GM18867 (cell line): ENCODE measurements around the gene ENC1.
A peak's percentile ranks its signal among the peaks of the same experiment; 100 is the strongest.

Experiments used
- ATAC-seq: cut with Tn5 transposase; IDR thresholded peaks from one replicate; pipeline ENCODE4 v1.9.1; 2021; ENCODE audit warnings: mild to moderate bottlenecking, moderate library complexity; ENCODE audit not compliant: unreplicated experiment

The ENC1 gene

DNA sequence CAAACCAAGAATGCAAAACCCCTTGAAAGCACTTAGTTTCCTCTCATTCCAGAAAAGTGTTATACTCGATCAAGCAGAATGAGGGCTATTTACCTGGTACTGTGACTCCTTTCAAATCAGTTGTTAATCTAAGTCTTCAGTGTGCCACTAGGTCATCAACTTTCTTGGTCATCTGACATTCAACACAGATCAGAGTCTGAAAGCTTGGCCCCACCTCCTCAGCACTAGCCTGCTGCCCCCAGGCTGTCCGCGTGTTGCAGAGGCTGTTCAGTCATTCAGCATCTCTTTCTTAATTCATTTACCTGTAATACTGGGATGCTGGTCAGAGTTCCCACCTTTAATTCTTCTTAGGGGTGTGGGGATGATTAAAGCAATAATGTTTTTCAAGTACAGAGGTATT is 28.5 kb downstream of the ENC1 start:
- no peak for ATAC-seq

DNA sequence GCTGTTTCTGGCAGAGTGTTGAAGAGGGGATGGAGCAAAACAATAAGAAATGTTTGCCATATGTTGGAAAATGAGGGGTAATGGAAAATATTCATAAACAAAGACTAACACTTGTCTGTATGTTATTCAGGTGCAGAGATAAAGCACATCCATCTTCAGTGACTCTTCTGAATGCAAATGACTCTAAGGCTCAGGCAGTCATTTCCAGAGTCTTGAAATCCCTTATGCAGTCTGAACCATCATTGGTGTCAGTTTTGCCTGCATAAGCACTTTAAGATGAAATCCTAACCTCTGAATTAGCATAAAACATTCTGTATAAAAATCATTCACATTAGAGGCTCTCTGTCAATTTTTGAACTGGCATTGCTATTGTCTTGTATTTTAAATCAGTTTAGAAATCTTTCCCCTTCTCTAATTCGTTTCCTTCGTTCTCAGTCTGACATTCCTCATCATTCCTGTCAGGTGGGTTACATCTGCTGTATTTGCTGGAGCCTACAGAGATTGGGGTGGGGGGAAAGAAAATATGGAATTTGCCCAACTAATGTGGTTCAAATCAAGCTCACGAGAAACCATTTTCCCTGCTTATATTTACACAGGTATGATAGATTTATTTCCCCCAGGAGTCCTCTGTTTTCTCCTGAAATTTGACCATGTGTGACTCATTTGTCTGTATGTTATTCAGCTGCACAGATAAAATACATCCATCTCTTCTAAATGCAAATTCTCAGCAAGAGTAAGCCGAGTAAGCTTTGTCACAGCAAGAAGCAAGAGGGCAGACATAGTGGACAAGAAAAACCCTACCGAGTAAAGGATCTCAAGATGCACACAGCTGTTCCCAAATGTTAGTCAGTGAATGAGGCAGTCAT is 31.6 kb downstream of the ENC1 start:
- ATAC-seq = no peak

DNA sequence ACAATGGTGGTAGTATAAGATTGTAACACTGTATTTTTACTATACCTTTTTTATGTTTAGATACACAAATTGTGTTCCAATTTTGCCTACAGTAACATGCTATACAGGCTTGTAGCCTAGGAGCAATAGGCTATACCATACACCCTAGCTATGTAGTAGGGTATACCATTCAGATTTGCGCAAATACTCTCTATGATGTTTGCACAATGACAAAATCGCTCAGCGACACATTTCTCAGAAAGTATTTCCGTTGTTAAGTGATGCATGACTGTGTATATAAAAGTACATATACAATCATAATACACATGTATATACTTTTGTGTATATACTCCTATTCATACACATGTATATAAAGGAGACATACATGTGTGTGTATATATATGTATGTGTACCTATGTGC is 34.8 kb downstream of the ENC1 start:
- ATAC-seq = no peak

DNA sequence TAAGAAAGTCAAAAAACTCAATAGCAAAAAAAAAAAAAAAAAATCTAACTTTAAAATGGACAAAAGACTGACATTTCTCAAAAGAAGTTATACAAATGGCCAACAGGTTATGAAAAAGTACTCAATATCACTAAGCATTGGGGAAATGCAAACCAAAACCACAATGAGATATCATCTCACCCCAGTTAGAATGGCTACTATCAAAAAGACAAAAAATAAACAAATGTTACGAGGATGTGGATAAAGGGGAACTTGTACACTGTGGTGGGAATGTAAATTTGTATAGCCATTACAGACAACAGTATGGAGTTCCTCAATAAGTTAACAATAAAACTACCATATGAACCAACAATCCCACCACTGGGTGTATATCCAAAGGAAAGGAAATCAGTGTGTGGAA is 37.2 kb downstream of the ENC1 start:
- no peak for ATAC-seq

DNA sequence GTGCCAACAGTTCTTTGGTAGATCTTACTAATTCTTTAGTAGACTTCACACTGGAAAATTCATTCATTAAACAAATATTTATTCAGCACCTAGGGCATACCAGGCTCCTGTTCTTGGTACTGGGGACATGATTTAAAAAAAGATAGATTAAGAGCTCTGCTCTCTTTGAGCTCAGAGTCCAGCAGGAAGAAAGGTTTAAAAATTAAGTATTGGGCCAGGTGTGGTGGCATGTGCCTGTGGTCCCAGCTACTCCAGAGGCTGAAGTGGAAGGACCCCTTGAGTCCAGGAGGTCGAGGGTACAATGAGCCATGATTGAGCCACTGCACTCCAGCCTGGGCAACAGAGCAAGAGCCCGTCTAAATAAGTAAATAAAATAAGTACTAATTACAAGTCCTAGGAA is 41.4 kb downstream of the ENC1 start:
- ATAC-seq = no peak

DNA sequence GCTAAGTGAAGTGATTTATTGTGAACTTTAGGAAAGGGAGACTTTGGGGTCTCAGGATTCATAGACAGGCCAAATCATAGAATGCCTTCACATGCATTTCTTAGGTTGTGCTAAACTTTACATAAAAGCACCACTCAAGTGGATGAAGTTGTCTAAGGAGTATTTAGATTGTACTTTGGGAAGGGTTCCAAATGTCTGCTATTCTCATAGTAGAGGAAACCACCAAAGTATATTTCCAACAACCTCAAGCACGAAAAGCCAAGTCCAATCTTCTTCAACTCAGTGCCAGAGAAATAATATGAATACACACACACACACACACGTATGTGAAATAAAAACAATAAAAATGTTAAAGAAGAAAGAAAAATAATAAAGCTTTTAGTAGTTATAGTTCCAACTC is 41.8 kb downstream of the ENC1 start:
- no peak for ATAC-seq

DNA sequence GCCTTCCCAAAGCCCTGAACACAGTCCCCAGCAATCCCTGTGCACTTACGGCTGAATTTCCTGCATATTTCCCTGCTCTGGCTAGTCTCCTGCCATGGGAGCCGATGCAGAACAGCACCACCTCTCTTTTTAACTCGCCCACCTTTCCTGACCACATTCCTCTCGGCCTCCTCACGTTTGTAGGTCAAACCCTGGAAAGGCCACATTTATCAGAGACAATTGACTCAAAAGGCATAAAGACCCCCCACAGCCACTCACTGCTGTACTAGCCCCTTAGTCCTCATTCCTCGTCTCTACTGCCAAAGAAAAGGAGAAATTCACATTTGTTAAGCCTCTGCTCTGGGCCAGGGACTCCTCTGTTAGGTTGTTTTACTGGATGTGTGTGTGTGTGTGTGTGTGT is 43.6 kb downstream of the ENC1 start:
- no peak for ATAC-seq

DNA sequence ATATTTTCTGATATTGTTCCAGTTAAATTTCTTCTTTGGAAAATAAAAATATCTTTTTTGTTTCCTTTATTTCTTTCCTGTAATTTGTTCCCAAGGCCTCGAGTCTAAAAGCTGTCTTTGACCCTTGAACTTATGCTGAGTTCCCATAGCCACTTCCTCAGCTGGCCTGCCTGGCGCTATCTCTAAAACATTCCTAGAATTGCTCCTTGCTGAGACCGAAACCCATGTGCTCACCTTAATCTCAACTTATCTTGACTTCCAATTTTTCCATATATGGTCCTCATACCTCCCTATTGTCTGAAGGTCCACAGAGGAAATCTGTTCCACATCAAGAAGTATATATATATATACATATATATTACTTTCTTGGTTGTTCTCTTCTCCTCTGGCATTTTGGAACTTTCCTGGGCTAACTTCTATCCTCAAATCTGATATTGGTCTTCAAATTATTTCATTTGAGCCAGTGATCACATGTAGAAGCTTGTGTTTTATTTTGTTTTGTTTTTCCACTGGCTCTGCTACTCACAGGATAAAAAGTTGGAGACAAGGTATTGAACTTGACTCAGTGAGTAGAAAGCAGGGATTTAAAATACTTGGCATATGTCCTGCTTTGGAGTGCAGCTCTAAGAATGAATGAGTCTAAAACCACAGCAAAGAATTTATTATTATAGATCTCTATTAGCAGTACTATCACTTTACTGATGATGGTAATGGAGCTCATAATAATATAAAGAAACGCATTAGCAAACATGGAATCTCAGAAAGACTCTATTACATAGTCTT is 45.2 kb downstream of the ENC1 start:
- no peak for ATAC-seq

DNA sequence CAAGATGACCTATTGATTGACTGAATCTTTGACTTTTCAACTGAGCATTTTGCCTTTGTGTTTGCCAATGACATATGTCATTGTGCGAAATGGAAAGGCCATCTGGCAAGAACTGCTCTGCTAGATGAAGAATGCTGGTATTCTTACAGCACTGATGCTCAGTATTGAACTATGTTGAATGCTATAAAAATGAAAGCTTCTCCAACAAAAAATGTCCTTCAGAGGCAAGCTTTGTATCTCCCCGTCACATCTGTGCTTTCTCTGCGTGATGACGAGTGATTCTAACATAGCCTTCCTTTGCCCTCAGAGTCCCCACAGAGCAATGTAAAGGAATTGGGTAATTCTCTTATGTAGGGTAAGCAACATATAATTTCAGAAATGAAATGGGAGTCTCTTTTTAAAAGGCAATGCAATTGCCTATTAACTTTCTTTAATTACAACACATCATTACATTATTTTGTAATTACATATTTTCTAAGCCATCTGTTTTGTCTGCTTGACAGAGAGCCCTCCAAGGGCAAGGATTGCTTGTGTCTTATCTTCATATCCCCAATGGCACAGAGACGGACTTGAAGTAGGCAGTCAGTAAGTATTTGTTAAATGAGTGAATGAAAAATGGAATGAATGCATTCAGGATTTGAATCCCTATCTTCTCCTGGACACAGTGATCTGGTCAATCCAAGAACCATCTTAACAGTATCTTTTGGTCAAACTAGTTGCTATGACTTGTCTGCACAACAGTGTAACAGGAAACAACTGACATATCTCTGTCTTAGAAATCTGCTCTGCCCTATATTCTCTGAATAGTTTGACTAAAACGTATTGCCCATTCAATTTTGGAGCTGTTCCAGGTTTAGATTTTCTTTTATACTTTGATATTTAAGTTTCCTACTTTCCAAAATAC is 46.1 kb downstream of the ENC1 start:
- no peak for ATAC-seq

DNA sequence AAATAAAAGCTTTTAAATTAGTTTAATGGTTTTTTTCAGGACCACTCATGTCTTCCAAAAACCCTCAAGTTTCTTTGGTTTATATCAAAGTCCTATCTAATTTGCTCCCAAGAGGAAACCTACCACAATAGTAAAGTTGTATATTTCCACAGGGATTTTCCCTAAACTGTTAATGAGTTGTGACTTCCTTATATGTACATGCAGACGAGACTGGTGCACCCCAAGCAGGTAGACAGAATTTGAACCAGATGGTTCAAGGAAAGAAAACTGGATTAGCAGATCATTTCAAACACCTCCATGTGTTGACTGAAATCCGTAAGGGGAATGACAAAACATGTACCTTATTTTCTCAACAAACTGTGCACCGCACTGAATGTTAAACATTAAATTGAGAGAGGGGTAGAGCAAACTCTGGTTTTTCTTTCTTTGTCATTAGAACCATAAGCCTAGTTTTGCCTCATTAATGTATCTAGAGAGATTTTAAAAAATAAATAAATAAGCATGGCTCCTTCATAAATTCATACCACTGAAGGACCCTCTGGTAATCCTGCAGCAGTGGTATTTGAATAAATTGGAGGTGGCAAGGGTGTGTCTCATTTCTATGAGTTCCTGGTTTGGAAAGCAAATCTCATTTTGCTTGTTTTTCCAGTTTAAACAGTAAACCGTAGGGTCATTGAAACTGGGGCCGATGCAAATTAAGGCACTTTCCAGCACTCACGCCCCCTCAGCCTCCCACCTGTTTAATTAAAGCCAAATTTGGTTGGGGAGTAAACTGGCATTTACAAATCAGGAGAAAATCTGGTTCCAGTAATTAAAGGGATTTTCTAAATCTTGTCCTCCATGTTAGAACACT is 51.1 kb downstream of the ENC1 start:
- ATAC-seq = no peak

DNA sequence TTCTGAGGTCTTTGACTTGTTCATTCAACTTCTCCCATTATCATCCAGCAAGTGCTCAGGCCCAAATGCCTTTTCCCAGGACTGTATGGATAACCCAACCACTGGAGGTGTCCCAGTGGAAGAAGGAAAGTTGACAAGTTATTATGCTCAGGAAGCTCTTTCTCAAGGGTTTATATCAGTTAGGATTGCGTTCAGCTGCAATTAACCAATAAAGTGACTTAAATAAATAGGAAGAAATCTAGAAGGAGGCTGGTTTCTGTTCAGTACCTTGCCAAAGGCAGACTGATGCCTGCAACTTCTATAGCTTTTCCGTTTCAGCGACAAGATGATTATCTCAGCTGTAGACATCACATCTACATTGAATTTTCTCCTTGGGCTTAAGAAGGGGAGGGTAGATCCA is 52.1 kb downstream of the ENC1 start:
- no peak for ATAC-seq

DNA sequence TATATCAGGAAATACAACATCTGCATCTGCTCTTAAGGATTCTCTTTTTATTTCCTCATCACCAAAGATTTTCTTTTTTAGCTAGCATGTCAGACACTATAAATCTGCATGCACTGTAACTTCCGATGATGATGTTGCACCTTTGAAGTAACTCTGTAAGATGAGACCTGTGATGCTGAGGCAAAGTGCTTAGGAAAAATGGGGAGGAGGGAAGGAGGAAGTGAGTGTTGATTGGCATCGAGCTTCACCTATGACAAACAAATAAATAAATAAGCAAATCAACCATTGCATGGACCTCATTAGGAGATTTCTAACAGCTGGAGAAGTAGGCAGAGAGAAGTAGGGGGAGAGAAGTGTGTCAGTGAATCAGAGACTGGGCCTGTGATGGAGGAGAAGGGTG is 52.6 kb downstream of the ENC1 start:
- ATAC-seq = no peak

DNA sequence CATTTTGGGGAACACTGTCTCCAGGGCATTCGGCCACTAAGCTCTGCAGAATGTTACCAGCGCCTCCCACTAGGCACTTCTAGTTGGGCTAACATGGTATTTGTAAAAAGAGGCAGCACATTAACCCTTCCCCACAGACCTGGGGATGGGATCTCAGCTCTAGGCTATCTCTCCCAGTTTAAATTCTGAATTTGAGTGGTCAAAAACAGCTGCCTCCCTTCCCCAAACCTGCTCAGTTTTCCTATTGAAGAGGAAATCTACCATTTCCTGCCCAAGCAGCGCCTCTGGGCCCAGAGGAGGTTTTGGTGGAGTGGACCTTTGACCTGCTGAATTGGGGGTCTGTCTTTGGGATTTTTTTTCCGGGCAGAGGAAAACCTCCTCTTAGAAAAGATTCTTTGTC is 53.2 kb downstream of the ENC1 start:
- ATAC-seq = no peak

DNA sequence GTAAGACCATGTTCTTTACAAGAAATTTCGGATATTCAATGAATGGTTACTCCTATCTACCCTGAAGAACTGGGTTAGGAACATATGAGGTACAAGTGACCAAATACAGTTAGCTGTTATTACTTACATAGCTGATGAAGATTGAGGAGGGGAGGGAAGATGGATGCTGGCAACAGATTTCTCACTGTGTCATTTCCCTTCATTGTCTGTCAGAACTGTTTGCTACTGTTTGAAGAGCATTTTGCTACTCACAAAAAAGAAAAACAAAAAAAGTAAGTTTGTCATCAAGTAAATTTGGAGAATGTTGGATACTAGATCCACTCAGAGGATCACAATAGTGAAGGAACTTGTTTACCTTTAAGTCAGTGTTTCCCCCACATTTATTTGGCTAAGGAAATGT is 53.7 kb downstream of the ENC1 start:
- no peak for ATAC-seq

DNA sequence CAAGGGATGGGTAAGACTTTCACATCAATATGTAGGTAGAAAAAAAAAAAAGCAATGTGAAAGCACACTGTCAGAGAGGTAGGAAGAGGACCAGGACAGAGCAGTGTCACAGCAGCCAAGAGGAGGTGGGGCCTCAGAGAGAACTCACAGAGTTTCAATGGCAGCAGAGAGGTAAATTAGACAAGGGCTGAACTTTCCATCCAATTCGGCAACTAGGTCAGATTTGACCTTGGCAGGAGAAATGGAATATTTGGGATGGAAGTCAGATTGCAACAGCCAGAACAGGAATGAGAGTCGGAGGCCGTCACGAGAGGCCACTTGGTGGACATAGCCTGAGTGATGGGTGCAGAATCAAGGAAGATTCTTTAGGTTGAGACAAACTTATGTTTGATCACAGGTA is 57.7 kb downstream of the ENC1 start:
- ATAC-seq = no peak

DNA sequence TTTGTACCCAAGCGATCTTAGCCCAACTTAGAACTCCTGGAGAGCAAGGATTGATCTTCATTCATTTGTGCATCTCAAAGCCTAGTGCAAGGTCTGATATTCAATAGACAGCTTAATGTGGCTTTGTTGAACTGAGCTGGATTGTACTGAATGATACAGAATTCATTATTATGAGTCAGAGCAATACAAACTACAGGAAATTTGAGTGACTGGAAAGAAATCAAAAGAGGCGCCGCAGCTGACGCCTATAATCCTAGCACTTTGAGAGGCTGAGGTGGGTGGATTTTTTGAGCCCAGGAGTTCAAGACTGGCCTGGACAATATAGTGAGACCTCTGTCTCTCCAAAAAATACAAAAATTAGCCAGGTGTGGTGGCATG is 58.6 kb downstream of the ENC1 start:
- no peak for ATAC-seq

DNA sequence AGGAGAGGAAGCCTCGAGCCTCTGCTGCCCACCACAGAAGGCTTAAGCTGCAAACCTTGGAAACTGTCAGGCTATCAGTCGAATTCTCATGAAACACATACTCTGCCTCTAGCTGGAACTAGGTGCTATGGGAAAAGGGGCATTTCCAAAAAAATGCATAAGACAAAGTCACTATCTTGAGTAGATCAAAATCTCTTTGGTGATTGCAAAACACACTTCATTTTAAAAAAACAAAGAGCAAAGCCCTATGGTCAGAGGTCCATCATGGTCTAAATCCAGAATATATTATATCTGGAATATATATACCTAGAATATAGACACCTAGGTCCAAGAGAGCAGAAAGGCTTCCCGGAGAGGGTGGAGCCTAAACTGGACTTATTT is 59.8 kb downstream of the ENC1 start:
- ATAC-seq = no peak

DNA sequence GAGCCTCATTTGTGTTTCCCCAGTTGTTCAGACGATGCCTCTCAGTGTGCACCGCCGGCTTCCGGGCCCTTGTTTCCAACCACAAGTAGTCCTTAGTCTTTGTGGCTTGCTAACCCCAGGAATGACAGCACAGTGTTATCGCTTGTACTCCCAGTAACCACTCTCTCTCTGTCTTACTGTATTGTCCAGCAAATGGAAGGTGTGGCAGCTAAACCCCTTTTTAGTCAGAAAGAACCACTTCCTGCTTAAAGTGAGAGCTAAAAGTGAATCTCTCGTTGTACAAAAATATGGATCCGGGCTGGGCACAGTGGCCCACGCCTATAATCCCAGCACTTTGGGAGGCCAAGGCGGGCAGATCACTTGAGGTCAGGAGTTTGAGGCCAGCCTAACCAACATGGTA is 61.3 kb downstream of the ENC1 start:
- peak; percentile 70 for ATAC-seq

DNA sequence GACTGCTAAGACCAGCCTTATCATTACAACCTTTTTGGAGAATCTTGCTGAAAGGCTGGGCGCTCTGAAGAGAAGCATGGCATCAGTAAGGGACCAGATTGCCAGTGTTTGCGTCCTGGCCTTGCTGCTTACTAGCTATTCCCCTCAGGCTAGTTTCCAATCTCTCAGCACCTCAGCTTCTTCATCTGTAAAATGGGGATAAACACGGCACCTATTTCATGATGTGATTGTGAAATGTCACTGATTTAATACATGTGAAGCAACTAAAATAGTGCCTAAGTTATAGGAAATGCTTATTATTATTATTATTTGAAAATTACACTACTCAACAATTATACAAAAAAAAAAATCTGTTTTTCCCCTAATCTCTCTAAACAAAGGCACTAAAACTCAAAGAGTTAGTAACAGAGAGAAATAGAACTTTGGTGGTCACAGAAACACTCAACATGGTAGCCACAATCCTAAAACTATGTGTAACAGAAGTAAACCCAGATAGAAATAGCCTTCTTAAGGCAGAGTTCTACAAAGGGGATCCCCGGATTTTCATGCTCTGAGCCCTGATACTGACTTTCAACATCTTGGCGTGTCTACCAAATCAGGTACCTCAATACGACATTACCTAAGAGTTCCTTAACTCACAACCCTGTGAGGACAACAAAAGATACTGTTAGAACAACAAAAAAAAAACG is 62.0 kb downstream of the ENC1 start:
- ATAC-seq = peak; percentile 29
